ENCODE results near the gene C11orf54.

C11orf54 gene

DNA sequence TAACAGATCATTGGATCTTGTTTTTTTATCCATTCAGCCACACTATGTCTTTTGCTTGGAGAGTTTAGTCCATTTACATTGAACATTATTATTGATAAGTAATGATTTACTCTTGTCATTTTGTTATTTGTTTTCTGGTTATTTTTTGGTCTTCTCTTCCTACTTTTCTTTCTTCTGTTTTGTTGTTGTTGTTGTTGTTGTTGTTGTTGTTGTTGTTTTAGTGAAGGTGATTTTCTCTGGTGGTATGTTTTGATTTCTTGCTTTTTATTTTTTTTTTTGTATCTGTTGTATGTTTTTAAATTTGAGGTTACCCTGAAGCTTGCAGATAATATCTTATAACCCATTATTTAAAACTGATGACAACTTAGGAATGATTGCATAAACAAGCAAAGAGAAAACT, 28.8 kb upstream of the C11orf54 start:
- no peak for DNase-seq (ENCODE audit: low read depth)
- H3K4me3 ChIP-seq (ENCODE audit: low read length): no peak overlapping the region
- TF ChIP-seq, protein P1, sequence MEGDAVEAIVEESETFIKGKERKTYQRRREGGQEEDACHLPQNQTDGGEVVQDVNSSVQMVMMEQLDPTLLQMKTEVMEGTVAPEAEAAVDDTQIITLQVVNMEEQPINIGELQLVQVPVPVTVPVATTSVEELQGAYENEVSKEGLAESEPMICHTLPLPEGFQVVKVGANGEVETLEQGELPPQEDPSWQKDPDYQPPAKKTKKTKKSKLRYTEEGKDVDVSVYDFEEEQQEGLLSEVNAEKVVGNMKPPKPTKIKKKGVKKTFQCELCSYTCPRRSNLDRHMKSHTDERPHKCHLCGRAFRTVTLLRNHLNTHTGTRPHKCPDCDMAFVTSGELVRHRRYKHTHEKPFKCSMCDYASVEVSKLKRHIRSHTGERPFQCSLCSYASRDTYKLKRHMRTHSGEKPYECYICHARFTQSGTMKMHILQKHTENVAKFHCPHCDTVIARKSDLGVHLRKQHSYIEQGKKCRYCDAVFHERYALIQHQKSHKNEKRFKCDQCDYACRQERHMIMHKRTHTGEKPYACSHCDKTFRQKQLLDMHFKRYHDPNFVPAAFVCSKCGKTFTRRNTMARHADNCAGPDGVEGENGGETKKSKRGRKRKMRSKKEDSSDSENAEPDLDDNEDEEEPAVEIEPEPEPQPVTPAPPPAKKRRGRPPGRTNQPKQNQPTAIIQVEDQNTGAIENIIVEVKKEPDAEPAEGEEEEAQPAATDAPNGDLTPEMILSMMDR (conservative IDR thresholded peaks at IDR 0.05; ENCODE audit: low read depth, low read length): no peak

DNA sequence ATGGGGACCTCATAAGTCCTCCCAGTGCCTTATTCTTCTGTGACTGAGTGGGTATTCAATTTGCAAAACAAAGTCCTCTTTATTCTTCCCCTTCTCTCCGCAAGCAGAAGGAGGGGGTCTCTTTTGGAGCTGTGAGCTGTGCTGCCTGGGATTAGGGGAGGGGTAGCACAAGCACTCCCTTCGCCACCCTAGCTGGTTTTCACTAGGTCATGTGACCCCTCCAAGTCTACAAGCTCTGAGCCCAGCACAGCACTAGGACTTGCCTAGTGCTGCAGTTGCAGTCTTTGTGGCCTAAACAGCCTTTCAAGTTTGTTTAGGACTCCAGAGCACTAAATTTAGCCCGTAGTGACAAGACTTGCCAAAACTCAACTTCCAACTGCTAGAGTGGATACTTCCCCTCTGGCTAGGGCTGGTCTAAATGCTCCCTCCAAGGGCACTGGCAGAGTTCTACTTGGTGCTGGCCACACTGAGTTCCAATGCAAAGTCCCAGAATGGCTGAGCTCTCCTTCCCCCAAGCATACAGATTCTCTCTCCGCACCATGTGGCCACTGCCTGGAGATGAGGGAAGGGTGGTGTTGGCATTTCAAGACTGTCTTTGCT, 25.6 kb upstream of the C11orf54 start:
- H3K4me3 ChIP-seq (ENCODE audit: low read length): no peak overlapping the region
- TF ChIP-seq, protein P1 (conservative IDR thresholded peaks at IDR 0.05; ENCODE audit: low read depth, low read length): no peak
- DNase-seq (ENCODE audit: low read depth): no peak

DNA sequence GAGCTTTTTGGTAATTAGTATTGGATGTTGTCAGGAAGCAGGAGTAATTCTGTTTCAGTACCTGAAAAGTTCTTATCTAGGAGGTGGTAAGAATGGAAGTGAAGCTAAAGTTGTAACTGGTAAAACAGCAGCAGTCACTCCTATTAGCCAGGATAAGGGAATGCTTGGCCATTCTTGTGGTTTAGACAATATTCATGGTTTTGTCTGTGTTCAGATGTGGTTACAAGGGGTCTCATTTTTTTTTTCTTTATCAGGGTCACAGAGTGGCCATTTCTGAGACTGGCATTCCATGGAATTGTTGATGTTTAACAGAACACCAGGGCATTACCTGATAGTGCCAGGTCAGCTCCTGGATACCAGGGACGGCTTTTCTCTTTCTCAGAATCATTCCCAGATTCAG, 24.0 kb upstream of the C11orf54 start:
- no peak for DNase-seq (ENCODE audit: low read depth)
- TF ChIP-seq, protein P1 (conservative IDR thresholded peaks at IDR 0.05; ENCODE audit: low read depth, low read length): no peak
- H3K4me3 ChIP-seq (ENCODE audit: low read length): no peak overlapping the region

DNA sequence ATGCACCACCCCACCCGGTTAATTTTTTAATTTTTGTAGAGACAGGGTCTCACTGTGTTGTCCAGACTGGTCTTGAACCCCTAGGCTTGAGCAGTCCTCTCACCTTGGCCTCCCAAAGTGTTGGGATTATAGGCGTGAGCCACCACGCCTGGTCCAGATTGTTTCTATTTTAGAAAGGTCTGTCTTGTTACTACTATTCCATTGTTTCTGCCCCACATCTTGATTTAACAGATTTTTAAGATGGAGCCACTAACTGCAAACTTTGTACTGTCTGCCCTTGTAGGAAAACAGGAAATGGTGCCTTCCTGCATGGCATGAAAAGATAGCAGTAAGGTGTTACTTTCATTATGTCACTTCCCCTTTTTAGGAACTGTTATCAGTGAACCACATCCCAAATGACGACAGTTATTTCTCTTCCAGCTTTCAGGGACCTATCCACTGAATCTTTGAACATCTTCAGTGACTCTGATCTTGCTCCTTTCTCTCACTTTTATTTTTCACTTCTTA, 23.4 kb upstream of the C11orf54 start:
- no peak overlapping the region for H3K4me3 ChIP-seq (ENCODE audit: low read length)
- DNase-seq (ENCODE audit: low read depth): no peak
- TF ChIP-seq, protein P1 (conservative IDR thresholded peaks at IDR 0.05; ENCODE audit: low read depth, low read length): no peak

DNA sequence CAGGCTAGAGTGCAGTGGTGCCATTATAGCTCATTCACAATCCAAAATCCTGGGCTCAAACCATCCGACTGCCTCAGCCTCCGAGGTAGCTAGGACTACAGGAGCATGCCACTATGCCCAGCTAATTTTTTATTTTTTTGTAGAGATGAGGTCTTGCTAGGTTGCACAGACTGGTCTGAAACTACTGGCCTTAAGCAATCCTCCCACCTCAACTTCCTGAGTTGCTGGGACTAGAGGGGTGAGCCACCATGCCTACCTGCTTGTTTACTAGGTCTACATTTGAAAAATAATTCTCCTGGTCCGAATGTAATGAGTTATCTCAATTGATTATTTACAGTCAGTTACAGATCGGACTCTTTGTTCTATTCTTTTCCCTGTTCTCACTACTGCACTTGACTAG, 22.2 kb upstream of the C11orf54 start:
- TF ChIP-seq, protein P1 (conservative IDR thresholded peaks at IDR 0.05; ENCODE audit: low read depth, low read length): no peak
- no peak overlapping the region for H3K4me3 ChIP-seq (ENCODE audit: low read length)
- DNase-seq (ENCODE audit: low read depth): no peak

DNA sequence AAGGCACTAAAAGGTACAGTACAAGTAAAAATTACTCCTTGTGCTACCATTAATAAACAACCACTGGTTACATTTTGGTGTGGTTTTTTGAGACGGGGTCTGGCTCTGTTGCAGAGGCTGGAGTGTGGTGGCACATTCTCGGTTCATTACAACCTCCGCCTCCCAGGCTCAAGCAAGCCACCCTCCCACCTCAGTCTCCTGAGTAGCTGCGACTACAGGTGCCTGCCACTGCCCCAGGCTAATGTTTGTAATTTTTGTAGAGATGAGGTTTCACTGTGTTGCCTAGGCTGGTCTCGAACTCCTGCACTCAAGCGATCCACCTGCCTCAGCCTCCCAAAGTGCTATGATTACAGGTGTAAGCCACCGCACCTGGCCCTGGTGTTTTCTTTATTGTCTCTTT, 20.9 kb upstream of the C11orf54 start:
- TF ChIP-seq, protein P1 (conservative IDR thresholded peaks at IDR 0.05; ENCODE audit: low read depth, low read length): no peak
- DNase-seq (ENCODE audit: low read depth): no peak
- H3K4me3 ChIP-seq (ENCODE audit: low read length): no peak overlapping the region

DNA sequence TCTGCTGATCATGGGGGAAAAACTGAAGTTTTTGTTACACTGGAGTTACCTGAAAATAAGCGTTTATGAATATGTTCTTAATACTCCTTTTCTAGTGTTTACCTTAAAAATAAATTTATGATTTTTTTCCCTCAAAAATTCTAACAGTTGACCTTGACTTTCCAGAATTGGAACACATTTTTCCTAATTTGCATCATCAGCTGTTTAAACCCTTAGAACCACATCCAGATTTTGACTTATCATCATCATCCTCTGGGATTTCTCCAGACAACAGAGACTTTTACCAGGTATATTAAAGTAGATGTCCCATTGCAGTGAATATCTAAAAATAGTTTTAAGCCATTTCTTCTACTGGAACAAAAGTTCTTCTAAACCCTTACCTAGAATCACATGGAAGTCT, 17.4 kb upstream of the C11orf54 start:
- TF ChIP-seq, protein P1 (conservative IDR thresholded peaks at IDR 0.05; ENCODE audit: low read depth, low read length): no peak
- DNase-seq (ENCODE audit: low read depth): no peak
- no peak overlapping the region for H3K4me3 ChIP-seq (ENCODE audit: low read length)
